Nucleus accumbens (tissue), 56 donors: ENCODE data around the gene HOXB8.

ENCODE experiments used
- DNase-seq, 56 donors: peaks; one replicate each; lab custom pipeline; 2025; lab: John Stamatoyannopoulos, UW

HOXB8 gene

GRCh38 chr17:48611681-48612455, 3.2 kb downstream of the HOXB8 start:
- DNase-seq, result no peak

GRCh38 chr17:48611213-48611612, 3.9 kb downstream of the HOXB8 start:
- DNase-seq, result no peak

- peak in 6 of 56 donors; percentile 0 to 44 (median 6) for DNase-seq
Measured at GRCh38 chr17:48610282-48611211, 4.5 kb downstream of the HOXB8 start, which contains the start of gene HOXB7. Gene HOXB7 (minus strand): TSS chr17:48611017. CDS start chr17:48610918, 99 bp downstream.

DNA sequence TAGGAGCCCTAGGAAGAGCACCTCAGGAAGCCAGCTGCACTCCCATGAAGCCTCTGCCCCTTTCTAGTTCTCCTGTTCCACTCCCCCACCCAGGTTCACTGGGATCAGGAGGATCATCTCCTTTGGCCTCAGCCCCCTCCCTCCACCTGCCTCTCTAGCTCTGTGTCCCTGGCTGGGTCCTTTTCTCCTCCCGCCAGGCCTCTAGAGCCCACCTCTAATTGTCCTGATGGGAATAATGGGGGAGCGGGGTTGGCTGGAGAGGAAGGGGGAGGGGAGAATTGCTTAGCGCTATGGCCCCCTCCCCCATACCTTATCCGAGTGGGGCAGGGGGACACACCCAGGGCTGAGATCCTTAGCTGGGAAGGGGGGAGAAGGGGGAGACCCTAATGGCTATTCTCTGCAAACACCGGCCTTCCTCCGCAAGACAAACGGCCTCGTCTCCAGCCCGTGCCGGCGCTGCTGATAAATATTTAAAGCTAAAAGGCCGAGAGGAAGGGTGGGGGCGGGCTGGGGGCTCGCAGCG, 5.3 kb downstream of the HOXB8 start:
- DNase-seq, result no peak

DNA sequence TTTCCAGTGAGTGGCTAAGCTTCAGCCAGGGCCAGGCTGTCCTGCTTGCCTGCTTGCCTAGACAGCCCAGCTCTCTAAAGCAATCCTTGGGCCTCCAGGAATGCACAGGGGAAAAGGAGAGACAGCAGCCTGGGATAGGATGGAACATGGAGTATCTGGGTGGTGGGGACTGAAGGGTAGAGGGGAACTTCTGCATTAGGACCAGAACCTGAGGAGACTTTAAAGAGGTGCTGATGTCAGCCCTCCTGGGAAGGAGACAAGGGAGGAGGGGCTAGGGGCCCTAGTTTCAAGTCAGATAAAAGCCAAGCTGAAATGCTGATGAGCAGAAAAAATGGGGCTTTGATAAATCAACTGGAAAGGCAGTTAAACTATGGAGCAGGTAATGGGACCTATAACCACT, 6.1 kb downstream of the HOXB8 start:
- no peak for DNase-seq

DNA sequence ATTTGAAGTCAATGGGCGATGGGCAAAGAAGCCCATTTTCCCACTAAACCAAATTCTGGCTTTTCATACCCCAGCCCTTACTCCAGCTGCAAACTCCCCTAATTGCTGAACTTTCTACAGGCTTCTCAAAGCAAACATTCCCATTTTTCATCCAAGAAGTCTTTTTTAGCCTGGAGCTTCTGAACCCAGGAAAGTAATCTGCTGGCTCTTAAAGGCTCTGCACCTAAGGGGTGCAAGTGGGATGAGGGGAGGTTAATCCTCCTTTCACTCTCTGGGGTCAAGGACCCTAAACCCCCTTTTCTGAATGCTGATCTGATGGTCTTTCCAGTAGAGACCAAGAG, 6.6 kb downstream of the HOXB8 start:
- DNase-seq, result no peak

GRCh38 chr17:48606892-48607614, 8.0 kb downstream of the HOXB8 start:
- DNase-seq, result no peak

DNA sequence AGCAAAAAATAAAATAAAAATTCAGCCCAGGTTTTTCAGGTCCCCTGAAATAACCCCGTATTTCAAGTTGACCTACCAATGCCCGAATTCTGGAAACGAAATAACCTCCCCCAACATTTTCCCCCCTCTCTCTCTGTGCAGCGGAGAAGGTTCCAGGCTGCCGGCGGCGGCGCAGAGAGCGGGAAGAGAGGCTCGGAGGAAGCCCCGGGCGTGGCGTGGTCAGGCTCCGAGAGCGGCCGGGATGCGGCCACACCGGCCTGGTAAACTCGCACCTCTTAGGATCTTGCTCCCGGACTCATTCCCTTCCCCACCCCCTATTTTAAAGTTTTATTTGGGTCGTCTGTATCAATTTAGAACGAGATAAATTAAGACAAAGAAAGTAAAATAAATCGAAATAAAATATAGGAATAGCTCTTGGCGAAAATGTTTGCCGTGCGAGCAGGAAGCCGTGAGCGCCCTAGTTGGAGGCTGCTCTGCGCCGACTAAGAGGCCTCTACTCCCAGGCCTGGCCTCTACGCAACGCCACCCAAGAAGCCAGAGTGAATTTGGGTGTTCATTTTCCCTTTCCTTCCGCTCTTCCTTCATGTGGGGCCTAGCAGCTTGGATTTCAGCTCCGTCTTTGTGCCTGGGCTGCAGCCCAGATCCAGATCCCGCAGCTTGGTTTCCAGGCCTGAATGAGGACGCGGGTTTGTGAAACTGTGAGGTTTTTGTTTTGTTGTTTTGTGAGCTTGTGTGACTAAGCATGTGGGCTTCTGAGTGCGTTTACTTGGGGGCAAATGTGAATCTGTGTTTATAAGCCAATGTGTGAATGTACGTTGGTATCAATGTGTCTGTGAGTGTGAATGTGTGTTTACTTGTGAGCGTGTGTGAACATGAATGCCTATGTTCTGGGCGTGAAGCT, 8.9 kb downstream of the HOXB8 start:
- DNase-seq, result no peak

DNA sequence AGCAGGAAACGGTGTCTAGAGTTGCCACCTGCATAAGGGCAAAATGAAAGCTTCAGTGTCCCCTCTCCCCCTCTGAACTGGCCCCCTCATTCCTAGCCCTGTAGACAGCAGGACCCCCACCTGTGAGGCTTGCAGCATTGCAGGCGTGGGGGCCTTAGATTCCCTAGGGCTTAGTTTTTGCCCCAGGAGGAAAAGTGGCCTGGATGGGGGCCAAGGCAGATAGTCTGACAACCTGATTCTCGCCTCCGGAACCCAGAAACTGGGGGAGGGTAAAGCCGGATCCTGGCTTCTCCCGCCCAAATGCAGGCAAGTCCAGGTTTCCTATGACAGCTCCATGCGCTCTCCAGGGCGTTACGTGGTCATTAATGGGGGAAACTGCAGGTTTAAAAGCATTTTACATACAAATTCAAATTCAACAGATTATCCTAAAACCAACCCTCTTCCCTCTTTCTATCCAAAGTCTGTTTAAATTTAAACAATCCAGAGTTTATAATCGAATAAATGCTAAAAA, 9.6 kb downstream of the HOXB8 start:
- DNase-seq, result no peak

DNA sequence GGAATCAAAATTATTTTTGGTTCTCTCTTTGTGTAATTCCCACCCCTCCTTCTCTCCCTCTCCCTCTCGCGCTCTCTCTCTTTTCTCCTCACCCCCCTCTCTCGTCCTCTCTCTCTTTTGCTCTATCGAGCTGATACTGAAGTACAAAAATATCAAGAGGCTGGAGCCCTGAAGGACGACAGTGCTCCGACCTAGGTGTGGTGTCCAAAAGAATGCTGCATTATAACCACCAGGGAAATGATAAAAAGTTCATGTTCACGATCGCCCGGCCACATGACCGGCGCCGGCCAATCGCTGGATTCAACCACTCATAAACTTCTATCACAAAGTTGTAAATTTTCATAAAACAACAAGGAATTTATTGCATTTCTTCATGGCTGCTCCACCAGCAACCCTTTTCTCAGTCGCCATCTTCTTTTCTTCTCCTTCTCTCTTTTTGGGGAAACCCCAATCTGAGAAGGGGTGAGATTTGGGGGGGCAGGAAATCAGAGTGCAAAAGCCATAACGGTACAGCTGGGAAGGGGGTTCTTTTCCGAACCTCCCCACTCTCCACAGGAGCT, 10.2 kb downstream of the HOXB8 start, which contains the start of gene HOXB6:
HOXB6 (minus strand) TSS at position 217 of the 560 bp plus-strand sequence. CDS start 6,836 bp downstream, outside the sequence.
- DNase-seq, result no peak

GRCh38 chr17:48603959-48604769, 10.9 kb downstream of the HOXB8 start:
- DNase-seq, result no peak

DNA sequence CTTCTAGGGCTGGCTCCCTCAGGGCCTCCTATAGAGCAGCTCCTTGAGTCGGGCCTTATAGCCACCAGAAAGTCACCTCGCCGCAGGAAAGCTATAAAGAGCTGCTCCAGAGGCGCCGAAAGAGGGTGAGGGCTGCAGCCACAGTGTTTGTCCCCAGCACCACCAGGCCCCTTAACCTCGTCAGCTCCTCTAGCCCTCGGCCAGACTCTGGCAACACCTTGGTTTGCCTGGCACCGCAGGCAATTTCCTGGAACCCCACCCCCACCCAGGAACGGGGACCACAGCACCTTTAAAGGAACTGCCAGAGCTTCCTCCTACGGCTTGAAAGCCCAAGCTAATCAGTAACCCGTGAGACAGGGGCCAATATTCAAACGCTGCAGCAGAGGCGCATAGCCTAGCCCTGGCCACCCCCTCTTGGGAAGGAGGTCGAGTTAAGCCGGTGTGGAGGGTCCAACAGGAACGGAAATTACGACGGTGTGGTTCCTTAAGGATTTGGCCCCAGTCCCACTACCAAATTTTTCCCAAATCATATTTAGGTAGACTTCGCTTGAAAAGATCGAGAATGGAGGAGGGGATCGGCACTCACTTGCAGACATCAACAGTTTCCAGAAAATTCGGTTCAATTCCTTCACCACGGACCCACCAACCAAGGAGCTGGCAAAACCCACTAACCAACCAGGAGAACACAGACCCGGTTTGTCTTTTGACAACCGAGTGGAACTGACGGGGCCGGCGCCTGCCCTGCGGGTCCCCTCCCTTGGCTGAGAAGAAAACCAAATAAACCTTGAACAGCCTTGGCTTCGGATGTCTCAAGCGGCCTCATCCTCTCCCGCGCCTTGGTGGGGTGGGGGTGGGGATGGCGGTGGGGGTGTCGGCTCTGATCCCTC, 13.3 kb downstream of the HOXB8 start:
- no peak for DNase-seq

DNA sequence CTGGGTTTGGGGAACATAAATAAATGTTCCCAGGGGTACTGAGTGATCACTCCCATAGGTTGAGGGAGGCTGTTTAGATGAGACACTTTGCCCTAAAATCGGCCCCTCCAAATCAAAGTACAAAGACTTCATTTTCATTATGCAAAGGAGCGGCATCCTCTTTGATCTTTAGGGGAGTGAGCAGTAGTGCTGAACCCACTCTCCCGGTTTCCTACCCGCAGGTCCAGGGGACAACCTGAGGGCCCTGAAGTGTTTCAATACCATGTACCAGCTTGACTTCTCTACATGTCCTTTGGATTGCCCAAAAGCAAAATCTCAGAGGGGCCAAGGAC, 13.9 kb downstream of the HOXB8 start:
- no peak for DNase-seq

- DNase-seq, result no peak
Measured at GRCh38 chr17:48600244-48601098, 14.6 kb downstream of the HOXB8 start.

- DNase-seq, result no peak
Measured at GRCh38 chr17:48599354-48599753, 15.7 kb downstream of the HOXB8 start.

GRCh38 chr17:48598736-48599135, 16.4 kb downstream of the HOXB8 start:
- DNase-seq, result no peak
